Measurements from ENCODE around the gene CYB5R2.

DNA sequence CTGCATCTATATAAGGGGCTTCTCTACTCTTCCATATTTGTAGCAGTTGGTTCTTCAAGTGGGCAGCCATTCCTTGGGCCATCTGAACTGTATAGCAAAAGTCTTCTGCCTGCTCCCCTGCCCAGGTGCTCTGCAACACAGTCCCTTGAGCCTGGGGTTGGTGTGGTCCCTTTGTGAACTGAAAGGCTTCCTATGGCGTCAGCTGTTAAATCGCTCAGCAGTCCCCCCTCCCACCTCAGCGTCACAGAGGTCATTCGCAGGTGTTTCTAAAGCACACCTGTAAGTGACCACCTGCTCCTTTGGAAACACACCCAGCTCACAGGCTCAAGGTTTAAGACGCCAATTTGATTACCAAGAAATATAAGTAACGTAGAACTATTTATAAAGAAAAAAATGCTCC, 37.0 kb downstream of the CYB5R2 start:
- TF ChIP-seq, protein P1, sequence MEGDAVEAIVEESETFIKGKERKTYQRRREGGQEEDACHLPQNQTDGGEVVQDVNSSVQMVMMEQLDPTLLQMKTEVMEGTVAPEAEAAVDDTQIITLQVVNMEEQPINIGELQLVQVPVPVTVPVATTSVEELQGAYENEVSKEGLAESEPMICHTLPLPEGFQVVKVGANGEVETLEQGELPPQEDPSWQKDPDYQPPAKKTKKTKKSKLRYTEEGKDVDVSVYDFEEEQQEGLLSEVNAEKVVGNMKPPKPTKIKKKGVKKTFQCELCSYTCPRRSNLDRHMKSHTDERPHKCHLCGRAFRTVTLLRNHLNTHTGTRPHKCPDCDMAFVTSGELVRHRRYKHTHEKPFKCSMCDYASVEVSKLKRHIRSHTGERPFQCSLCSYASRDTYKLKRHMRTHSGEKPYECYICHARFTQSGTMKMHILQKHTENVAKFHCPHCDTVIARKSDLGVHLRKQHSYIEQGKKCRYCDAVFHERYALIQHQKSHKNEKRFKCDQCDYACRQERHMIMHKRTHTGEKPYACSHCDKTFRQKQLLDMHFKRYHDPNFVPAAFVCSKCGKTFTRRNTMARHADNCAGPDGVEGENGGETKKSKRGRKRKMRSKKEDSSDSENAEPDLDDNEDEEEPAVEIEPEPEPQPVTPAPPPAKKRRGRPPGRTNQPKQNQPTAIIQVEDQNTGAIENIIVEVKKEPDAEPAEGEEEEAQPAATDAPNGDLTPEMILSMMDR (IDR thresholded peaks at IDR 0.05): no peak
- no peak for TF ChIP-seq POLR2A (IDR thresholded peaks at IDR 0.05)
